HG02588 (cell line): Measurements from ENCODE around the gene ALDH1L1.

ENCODE experiments used
- ATAC-seq: cut with Tn5 transposase; IDR thresholded peaks from one replicate; pipeline ENCODE4 v1.9.1; 2021; ENCODE audit warnings: mild to moderate bottlenecking, moderate library complexity; ENCODE audit not compliant: unreplicated experiment

ALDH1L1 gene

GRCh38 chr3:126124148-126124868, 56.1 kb downstream of the ALDH1L1 start:
- ATAC-seq = no peak

GRCh38 chr3:126121632-126122031, 58.8 kb downstream of the ALDH1L1 start:
- no peak for ATAC-seq

DNA sequence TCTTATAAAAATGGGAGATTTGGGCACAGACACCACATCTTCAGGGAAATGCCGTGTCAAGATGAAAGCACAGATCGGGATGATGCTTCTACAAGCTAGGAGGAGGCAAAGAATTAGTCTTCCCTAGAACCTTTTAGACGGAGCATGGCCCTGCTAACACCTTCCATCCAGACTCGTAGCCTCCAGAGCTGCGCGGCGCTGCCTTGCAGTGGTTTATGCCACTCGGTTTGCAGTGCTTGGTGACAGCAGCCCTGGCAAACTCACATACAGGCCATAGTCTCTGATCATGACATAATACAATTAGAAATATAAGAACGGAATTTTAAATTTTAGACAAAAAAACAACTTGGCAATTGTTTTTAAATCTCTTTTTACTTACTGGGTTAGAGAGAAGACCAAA, 59.3 kb downstream of the ALDH1L1 start:
- ATAC-seq = no peak

DNA sequence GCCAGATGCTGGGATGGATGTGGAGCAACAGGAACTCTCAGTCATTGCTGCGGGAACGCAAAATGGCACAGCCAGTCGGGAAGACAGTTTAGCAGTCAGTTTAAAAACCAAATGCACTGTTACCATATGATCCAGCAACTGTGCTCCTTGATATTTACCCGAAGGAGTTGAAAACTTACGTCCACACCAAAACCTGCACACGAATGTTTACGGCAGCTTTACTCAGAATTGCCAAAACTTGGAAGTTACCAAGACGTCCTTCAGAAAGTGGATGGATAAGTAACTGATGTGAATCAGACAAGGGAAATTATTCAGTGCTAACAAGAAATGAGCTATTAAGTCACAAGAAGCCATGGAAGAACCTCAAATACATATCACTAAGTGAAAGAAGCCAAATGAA, 60.4 kb downstream of the ALDH1L1 start:
- ATAC-seq = no peak

DNA sequence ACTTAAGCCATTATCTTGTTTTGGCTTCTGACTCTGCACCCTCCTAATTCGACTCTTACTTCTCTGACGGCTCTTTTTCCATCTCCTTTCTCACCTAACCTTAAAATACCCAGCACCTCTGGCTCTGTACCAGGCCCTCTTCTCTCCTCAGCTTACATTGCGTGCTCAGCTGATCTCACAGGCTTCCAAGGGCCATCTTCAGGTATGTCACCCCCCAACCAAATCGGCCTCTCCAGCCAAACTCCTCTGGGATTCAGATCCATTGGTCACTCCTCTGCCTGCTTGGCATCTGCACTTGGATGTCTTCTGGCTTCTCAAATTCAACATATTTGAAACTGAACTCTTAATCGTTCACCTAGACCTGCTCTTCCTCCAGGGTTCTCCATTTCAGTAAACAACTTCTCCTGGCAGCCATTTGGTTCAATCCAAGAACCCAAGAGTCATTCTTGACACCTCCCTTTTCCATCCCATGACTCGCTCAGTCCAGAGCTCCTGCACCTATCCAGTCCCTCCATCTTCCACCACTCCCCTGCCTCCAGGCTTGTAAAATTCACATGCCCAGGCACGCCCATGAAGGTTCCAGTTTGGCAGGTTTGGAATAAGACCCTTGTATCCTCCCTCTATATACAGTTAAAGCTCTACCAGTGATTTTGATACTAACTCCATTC, 61.2 kb downstream of the ALDH1L1 start:
- no peak for ATAC-seq

- ATAC-seq = no peak
Observed at GRCh38 chr3:126118591-126118990, 61.8 kb downstream of the ALDH1L1 start.

DNA sequence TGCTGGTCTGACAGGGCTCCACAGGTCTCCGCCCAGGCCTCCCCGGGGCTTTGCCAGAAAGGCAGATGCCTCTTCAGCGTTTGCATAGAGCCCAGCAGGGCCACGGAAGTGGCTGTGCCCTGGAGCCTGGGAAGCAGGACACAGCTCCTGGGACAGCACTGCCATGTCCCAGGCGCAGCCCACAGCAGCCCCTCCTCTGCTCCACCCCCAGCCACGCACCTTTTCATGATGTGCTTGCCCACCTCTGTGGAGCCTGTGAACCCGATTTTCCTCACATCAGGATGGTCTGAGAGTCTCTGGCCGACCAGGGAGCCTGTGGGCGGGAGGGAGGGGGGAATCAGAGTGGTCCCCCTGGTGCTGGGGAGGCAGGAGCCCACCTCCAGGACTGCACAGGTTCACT, 62.6 kb downstream of the ALDH1L1 start:
- no peak for ATAC-seq

DNA sequence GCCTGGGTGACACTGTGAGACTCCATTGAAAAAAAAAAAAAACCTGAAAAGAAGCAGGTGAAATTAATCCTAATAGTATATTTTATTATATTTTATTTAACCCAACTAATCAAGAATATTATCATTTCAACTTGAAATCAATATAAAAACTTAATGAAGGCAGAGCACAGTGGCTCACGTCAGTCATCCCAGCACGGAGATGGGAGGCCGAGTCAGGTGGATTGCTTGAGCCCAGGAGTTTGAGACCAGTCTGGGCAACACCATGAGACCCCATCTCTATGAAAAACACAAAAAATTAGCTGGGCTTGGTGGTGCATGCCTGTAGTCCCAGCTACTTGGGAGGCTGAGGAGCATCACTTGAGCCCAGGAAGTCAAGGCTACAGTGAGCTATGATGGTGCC, 63.2 kb downstream of the ALDH1L1 start:
- ATAC-seq = no peak

DNA sequence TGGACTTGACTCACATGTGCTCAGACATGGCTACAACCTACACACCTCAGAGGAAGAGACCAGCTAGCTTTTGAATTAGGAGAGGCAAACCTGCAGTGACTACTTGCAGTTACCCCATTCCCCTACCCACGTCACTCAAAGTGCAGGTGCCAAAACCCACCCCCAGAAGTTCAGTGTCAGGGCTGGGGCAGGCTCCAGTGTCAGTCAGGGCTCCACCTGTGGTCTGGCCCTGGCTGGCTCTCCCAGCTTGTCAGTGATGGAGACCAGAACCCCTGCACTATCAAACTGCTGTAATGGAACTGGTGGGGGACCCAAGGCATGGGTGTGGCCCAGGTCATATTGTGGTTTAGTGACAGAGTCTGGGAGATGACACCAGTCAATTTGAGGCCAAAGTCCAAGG, 63.9 kb downstream of the ALDH1L1 start:
- no peak for ATAC-seq

DNA sequence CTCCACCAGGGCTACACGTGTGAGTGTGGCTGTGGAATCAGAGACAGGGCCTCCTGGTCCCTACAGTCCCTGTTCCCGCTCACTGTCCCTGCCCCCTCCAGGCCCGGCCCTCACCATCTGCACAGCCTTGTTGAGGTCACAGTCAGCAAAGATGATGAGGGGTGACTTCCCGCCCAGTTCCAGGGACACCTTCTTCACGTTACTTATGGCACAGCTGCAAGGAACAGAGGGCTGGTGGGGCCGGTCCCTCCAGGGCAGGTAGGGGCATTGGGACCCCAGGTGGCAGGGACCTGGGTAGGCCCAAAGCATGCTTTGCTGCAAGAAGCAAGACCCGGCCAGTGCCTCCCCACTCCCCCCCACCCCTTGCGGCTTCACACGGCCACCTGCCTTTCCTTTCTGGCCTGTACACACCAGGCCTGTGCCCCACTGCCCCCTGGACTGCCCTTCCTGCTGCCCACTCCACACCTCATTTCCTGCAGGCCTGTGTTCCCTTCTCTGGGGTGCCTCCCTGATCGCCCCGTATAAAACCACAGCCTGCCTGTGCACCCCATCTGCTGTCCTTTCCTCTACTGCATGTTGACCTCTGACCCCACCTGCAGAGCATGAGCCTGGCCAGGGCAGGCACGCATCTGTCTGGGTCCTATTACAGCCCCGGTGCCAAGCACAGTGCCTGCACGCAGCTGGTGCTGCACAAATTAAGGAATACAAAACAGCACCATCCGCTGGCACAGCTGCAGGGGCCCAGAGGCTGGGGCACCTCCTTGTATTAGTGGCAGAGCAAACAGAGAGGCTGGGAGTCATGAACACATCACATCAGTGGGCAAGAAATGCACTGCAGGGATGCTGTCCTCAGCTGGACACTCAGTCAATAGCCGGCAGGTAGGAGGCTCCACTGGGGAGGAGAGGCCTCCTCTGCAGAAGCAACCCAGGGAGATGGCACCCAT, 65.7 kb downstream of the ALDH1L1 start:
- ATAC-seq = no peak

DNA sequence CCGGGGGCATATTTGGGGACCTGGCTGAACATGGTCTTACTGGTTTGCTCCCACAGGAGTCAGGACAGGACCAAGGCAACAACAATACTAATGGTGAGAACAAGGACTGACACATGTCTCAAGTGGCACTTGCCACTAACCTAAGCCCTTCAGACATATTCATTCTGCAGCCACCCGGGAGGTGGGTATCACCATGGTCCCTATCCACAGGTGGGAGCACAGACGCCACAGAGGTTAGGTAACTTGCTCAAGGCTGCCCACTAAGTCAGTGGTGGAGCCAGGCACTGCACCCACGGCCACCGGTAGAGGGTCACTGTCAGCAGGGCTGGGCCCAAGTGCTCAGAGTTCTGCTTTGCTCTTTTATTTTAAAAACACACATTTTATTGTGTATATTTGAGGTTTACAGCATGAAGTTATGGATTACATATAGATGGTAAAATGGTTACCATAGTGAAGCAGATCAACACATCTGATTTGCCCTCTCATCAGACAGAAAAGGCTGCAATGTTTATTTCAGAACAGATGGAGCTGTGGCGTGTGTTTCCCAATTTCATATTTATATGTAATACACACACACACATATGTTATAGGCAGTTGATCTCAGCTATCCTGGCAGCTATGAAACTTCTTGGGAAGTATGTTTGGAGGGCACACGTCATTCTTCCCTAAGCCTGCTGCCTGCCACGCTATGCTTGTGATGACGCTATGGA, 66.5 kb downstream of the ALDH1L1 start:
- ATAC-seq = no peak

- ATAC-seq = no peak
Observed at GRCh38 chr3:126113238-126113555, 67.2 kb downstream of the ALDH1L1 start.

GRCh38 chr3:126112531-126113237, 67.7 kb downstream of the ALDH1L1 start:
- no peak for ATAC-seq

GRCh38 chr3:126111566-126112475, 68.6 kb downstream of the ALDH1L1 start:
- ATAC-seq = no peak

DNA sequence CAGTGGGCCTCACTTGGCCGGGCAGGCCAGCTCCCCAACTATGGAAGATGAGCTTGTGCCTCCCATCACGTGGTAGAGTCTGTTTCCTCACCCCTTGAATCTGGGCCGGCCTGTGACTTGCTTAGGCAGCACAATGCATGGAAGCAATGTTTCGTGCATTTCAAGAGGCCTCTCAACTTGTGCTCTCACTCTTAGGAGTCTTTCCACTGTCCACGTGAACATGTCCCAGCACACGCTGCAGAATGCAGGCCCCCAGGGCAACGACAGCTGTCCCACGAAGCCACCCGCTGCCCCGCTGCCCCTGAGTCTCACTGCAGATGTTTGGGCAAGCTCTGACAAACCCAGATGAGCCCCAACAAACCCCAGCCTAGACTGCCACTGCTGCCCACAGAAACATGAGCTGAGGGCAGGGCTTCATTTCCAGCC, 69.2 kb downstream of the ALDH1L1 start:
- no peak for ATAC-seq

- ATAC-seq = no peak
Observed at GRCh38 chr3:126110431-126111125, 69.8 kb downstream of the ALDH1L1 start.

- no peak for ATAC-seq
Observed at GRCh38 chr3:126109880-126110235, 70.5 kb downstream of the ALDH1L1 start.

DNA sequence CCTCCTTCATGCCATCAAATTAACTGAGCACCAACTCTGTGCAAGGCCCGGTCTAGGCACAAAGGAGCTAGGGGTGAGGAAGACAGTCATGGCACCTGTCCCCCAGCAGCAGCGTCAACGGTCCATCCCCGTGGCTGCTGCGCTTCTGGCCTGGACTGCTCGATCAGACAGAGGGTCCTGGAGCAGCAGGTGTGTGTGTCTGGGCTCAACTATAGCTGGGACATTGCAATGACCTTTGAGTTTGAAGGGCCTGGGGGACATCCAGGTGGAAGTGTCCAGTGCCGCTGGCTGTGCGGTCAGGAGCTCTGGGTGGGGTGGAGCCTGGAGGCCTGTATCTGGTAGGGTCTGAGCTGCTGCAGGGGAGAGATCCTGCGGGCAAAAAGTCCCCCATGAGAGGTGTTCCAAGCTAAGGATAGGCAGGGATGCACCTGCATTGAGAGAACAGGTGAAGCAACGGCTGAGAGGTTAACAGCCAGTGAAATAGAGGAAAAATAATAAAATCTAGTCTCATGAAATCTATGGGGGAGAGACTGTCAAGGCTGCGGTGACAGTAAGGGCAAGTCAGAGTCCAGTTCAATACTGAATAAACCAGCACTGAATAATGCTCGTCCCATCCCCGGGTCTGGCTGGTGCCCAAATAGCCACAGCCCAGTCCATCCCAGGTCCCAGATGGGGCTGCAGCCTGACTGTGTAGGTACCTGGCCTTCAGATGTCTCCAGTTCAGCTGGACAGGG, 71.1 kb downstream of the ALDH1L1 start:
- no peak for ATAC-seq
